Globus pallidus (tissue), 1 donor: ENCODE measurements around the gene HSPBP1.
A peak's percentile ranks its signal among the peaks of the same experiment; 100 is the strongest.

Experiments
- DNase-seq: peaks from one replicate; pipeline ENCODE4 v3.0.0-alpha.2; 2015; ENCODE audit warnings: low spot score

The HSPBP1 gene

DNA sequence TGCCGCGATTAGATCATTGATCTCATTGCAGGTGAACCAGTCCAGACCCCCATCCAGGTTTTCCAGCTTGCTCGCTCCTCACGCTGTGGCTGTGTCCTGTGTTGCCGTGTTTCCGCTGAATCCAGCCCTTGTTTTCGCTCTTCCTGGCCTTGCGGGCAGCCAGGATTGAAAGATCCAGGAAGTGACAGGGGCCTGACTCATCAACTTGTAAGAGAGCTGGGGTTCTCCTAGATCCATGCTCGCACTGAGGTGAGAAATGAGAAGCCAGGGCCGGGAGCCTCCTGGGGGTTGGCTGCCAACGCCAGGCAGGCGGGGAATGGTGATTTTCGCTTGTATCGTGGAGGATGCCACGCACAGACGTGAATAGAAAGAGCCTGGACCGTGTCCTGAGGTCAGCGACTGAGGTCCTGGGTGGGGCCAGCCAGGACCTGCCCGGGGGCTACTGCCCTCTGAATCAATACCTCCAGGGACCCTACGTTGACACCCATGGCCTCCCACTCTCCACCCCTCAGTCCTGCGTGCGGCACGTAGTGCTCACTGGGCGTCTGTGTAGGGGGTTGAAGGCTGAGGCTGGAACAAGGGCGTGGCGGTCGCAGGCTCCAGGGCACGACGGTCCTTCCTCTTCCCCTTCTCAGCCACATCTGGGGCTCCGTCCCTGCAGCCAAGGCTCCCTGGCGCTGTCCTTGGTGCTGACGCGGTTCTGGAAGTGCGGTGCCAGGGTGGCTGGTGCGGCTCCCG, 63.3 kb downstream of the HSPBP1 start:
- DNase-seq, result peak; percentile 74

- no peak for DNase-seq
Measured at GRCh38 chr19:55213547-55213946, 66.4 kb downstream of the HSPBP1 start.

- no peak for DNase-seq
Measured at GRCh38 chr19:55212447-55212846, 67.5 kb downstream of the HSPBP1 start.
